SJCRH30 (cell line): Measurements from ENCODE around the gene GLMN. TPM values are rescaled to one million over a fixed set of nuclear protein-coding genes. Genes with fewer than 3 reads are reported as not detected.
A peak's percentile ranks its signal among the peaks of the same experiment; 100 is the strongest.

Experiments used
- DNase-seq, 2 experiments: peaks; one replicate each; pipeline ENCODE4 v3.0.0-alpha.2; 2015 to 2020
- H3K27ac ChIP-seq: fragments of 250-450 bp; sonication (Bioruptor Pico); 2 replicates; pipeline ENCODE4 v1.5.1; 2020; ENCODE audit warnings: mild to moderate bottlenecking, moderate library complexity
- H3K27me3 ChIP-seq: fragments of 250-450 bp; sonication (Bioruptor Pico); 2 replicates; pipeline ENCODE4 v1.5.1; 2020; ENCODE audit warnings: mild to moderate bottlenecking, moderate library complexity
- H3K36me3 ChIP-seq: fragments of 250-450 bp; sonication (Bioruptor Pico); 2 replicates; pipeline ENCODE4 v1.5.1; 2020; ENCODE audit warnings: mild to moderate bottlenecking, moderate library complexity
- H3K4me1 ChIP-seq: fragments of 250-450 bp; sonication (Bioruptor Pico); 2 replicates; pipeline ENCODE4 v1.5.1; 2020; ENCODE audit warnings: mild to moderate bottlenecking, moderate library complexity
- H3K4me3 ChIP-seq: fragments of 250-450 bp; sonication (Bioruptor Pico); 2 replicates; pipeline ENCODE4 v1.5.1; 2020; ENCODE audit warnings: mild to moderate bottlenecking, moderate library complexity
- H3K9me3 ChIP-seq: fragments of 250-450 bp; sonication (Bioruptor Pico); replicated peaks from 2 replicates; pipeline ENCODE4 v1.5.1; 2020; ENCODE audit warnings: mild to moderate bottlenecking, moderate library complexity
- total RNA-seq: library from RNA; depleted of rRNA; stranded (reverse); fragments of >200 nt; shearing (Covaris generic); gene quantifications from 2 replicates; pipeline ENCODE4 v1.2.3, GENCODE V29; 2014; rRNA removed

The GLMN gene
- total RNA-seq, result 27.0 and 28.4 TPM in 2 replicates

GRCh38 chr1:92298573-92299476 lies at the start of gene GLMN, which contains the start of gene RPAP2:
GLMN (minus strand) TSS chr1:92298987; CDS start chr1:92297999, 988 bp downstream.
RPAP2 (plus strand) TSS chr1:92299059; CDS start chr1:92299074, 15 bp downstream.
- Histone ChIP-seq H3K4me1 (no peaks in the 10 kb centered on the region), H3K36me3 (no peaks in the 10 kb centered on the region), H3K27ac (peak within 1 kb of the TSS; percentile 73), H3K4me3 (peak within 1 kb of the TSS; percentile 69), H3K27me3 (no peaks in the 10 kb centered on the region), H3K9me3 (no peaks in the 10 kb centered on the region)
- DNase-seq, result peak; percentile 84 to 92

GRCh38 chr1:92346866-92347640 lies 48.3 kb upstream of the GLMN start:
- no peak for DNase-seq
- Histone ChIP-seq H3K4me3 (no peak overlapping the region), H3K9me3 (no peaks in the 10 kb centered on the region), H3K27ac (no peak overlapping the region), H3K27me3 (no peaks in the 10 kb centered on the region), H3K36me3 (peaks cover 35% of the 10 kb centered on the region), H3K4me1 (no peaks in the 10 kb centered on the region)

- Histone ChIP-seq H3K4me3 (no peak overlapping the region), H3K9me3 (no peaks in the 10 kb centered on the region), H3K27me3 (no peaks in the 10 kb centered on the region), H3K27ac (no peak overlapping the region), H3K36me3 (peaks cover 32% of the 10 kb centered on the region), H3K4me1 (no peaks in the 10 kb centered on the region)
- DNase-seq, result no peak
Observed at GRCh38 chr1:92343061-92343460, 44.3 kb upstream of the GLMN start.

- Histone ChIP-seq H3K9me3 (no peaks in the 10 kb centered on the region), H3K27me3 (no peaks in the 10 kb centered on the region), H3K4me3 (no peak overlapping the region), H3K27ac (no peak overlapping the region), H3K36me3 (peaks cover 33% of the 10 kb centered on the region), H3K4me1 (no peaks in the 10 kb centered on the region)
- DNase-seq, result no peak
Observed at GRCh38 chr1:92342401-92342800, 43.6 kb upstream of the GLMN start.

- no peak for DNase-seq
- Histone ChIP-seq H3K36me3 (peaks cover 33% of the 10 kb centered on the region), H3K27ac (no peak overlapping the region), H3K4me1 (no peaks in the 10 kb centered on the region), H3K4me3 (no peak overlapping the region), H3K9me3 (no peaks in the 10 kb centered on the region), H3K27me3 (no peaks in the 10 kb centered on the region)
Observed at GRCh38 chr1:92340154-92340553, 41.4 kb upstream of the GLMN start.

GRCh38 chr1:92333668-92334067 lies 34.9 kb upstream of the GLMN start:
- peaks cover 37% of the 10 kb centered on the region for H3K36me3 ChIP-seq

GRCh38 chr1:92329347-92330129 lies 30.8 kb upstream of the GLMN start:
- Histone ChIP-seq H3K4me1 (peaks cover 9% of the 10 kb centered on the region; the same call in 1 of the 2 replicates), H3K36me3 (peaks cover 52% of the 10 kb centered on the region), H3K27ac (peak overlapping the region; percentile 47), H3K4me3 (no peak overlapping the region), H3K27me3 (no peaks in the 10 kb centered on the region), H3K9me3 (peaks cover 16% of the 10 kb centered on the region; the same call in 1 of the 2 replicates)
- DNase-seq, result peak; percentile 22 to 28

More at GRCh38 chr1:92333668-92334067, 34.9 kb upstream of the GLMN start:
- Histone ChIP-seq H3K27me3 (no peaks in the 10 kb centered on the region), H3K4me3 (no peak overlapping the region), H3K4me1 (peaks cover 9% of the 10 kb centered on the region; the same call in 1 of the 2 replicates), H3K9me3 (peaks cover 3% of the 10 kb centered on the region; the same call in 1 of the 2 replicates), H3K27ac (no peak overlapping the region)
- no peak for DNase-seq

GRCh38 chr1:92327794-92328193 lies 29.0 kb upstream of the GLMN start:
- no peak overlapping the region for H3K4me3 ChIP-seq
- peaks cover 13% of the 10 kb centered on the region; the same call in 1 of the 2 replicates for H3K9me3 ChIP-seq
- H3K27me3 ChIP-seq, result no peaks in the 10 kb centered on the region
- peaks cover 48% of the 10 kb centered on the region for H3K36me3 ChIP-seq
- DNase-seq, result no peak
- H3K4me1 ChIP-seq, result peaks cover 6% of the 10 kb centered on the region; the same call in 1 of the 2 replicates
- no peak overlapping the region for H3K27ac ChIP-seq

GRCh38 chr1:92326681-92327080 lies 27.9 kb upstream of the GLMN start:
- Histone ChIP-seq H3K4me3 (no peak overlapping the region), H3K27ac (no peak overlapping the region), H3K27me3 (no peaks in the 10 kb centered on the region), H3K9me3 (peaks cover 13% of the 10 kb centered on the region; the same call in 1 of the 2 replicates), H3K4me1 (no peaks in the 10 kb centered on the region), H3K36me3 (peaks cover 48% of the 10 kb centered on the region)
- DNase-seq, result no peak

GRCh38 chr1:92324784-92325183 lies 26.0 kb upstream of the GLMN start:
- no peak overlapping the region for H3K27ac ChIP-seq
- no peak for DNase-seq
- H3K4me1 ChIP-seq, result no peaks in the 10 kb centered on the region
- H3K36me3 ChIP-seq, result peaks cover 59% of the 10 kb centered on the region
- H3K9me3 ChIP-seq, result peaks cover 13% of the 10 kb centered on the region; the same call in 1 of the 2 replicates
- H3K4me3 ChIP-seq, result no peak overlapping the region
- H3K27me3 ChIP-seq, result no peaks in the 10 kb centered on the region

- H3K27me3 ChIP-seq, result no peaks in the 10 kb centered on the region
- H3K9me3 ChIP-seq, result peaks cover 13% of the 10 kb centered on the region; the same call in 1 of the 2 replicates
- H3K4me1 ChIP-seq, result no peaks in the 10 kb centered on the region
- DNase-seq, result no peak
- H3K4me3 ChIP-seq, result no peak overlapping the region
- no peak overlapping the region for H3K27ac ChIP-seq
- H3K36me3 ChIP-seq, result peaks cover 51% of the 10 kb centered on the region
Observed at GRCh38 chr1:92323473-92324453, 25.0 kb upstream of the GLMN start.

- Histone ChIP-seq H3K27ac (no peak overlapping the region), H3K9me3 (no peaks in the 10 kb centered on the region), H3K4me3 (no peak overlapping the region), H3K27me3 (no peaks in the 10 kb centered on the region), H3K36me3 (peaks cover 23% of the 10 kb centered on the region), H3K4me1 (no peaks in the 10 kb centered on the region)
- DNase-seq, result no peak
Observed at GRCh38 chr1:92317836-92318493, 19.2 kb upstream of the GLMN start.
